Tibial nerve (tissue), 4 donors: Measurements from ENCODE around the gene BMP3. TPM values are rescaled to one million over a fixed set of nuclear protein-coding genes. Genes with fewer than 3 reads are reported as not detected.
"Not testable (repeated sequence)": the region's sequence is repeated elsewhere in the genome, so short reads cannot be mapped to it uniquely, and the experiment has no call there.

Source experiments
- DNase-seq, 2 donors: peaks; one replicate each; pipeline ENCODE4 v3.0.0-alpha.2; 2019; ENCODE audit warnings: low spot score in 2 of 2
- H3K27ac ChIP-seq, 4 donors: fragments of 200-600 bp; sonication (generic) in 3 of 4; one replicate each; pipeline ENCODE4 v1.5.1; 2017 to 2019; ENCODE audit warnings: mild to moderate bottlenecking in 1 of 4
- H3K27me3 ChIP-seq, 2 donors: fragments of 200-600 bp; sonication (generic) in 1 of 2; one replicate each; pipeline versions ENCODE4 v1.5.1 to v1.6.0; 2017 to 2019
- H3K36me3 ChIP-seq, 3 donors: fragments of 200-600 bp; sonication (generic); one replicate each; pipeline ENCODE4 v1.5.1; 2018 to 2019
- H3K4me1 ChIP-seq, 4 donors: fragments of 200-600 bp; sonication (generic) in 3 of 4; one replicate each; pipeline ENCODE4 v1.5.1; 2017 to 2019
- H3K4me3 ChIP-seq, 4 donors: fragments of 200-600 bp; sonication (generic) in 3 of 4; one replicate each; pipeline ENCODE4 v1.5.1; 2017 to 2019; ENCODE audit warnings: mild to moderate bottlenecking in 1 of 4, moderate library complexity in 1 of 4
- H3K9me3 ChIP-seq, 4 donors: fragments of 200-600 bp; sonication (generic) in 3 of 4; one replicate each; pipeline ENCODE4 v1.5.1; 2017 to 2019
- EP300 ChIP-seq, 2 donors: sonication (generic); formaldehyde crosslinking; IDR thresholded peaks; one replicate each; pipeline ENCODE4 v1.6.1; 2017; ENCODE audit warnings: antibody characterized with exemption in 2 of 2, mild to moderate bottlenecking in 1 of 2
- POLR2A ChIP-seq, 2 donors: fragments of 450-650 bp; IDR thresholded peaks; one replicate each; pipeline ENCODE4 v1.6.1; 2017; ENCODE audit warnings: antibody characterized with exemption in 2 of 2, mild to moderate bottlenecking in 2 of 2, moderate library complexity in 2 of 2
- WGBS, 2 donors: methylation state at CpG; one replicate each; pipeline ENCODE4 v1.1.5; 2018; 5-methylcytosine and 5-hydroxymethylcytosine counted together
- total RNA-seq, 4 donors: library from RNA; depleted of rRNA; stranded (reverse); fragments of >200 nt; gene quantifications; one replicate each; pipeline ENCODE4 v1.1.0, GENCODE V29; 2016
- TF ChIP-seq, protein P1 (sequence below), 5 experiments: fragments of 200-600 bp in 3 of 5; fragments of 450-650 bp in 2 of 5; sonication (generic) in 3 of 5; IDR thresholded peaks; one replicate each; pipeline ENCODE4 v1.5.1; 2016 to 2019; ENCODE audit warnings: antibody characterized with exemption in 5 of 5, mild to moderate bottlenecking in 3 of 5, moderate library complexity in 2 of 5

BMP3 gene
- total RNA-seq, 4 donors from 2014 or later: 17.4 to 55.3 (median 46.9) TPM

GRCh38 chr4:80999943-81000342, 30.6 kb upstream of the BMP3 start:
- 76 to 91% methylated on average over 3 of the region's 3 CpGs for WGBS, 2 donors
- TF ChIP-seq, protein P1, sequence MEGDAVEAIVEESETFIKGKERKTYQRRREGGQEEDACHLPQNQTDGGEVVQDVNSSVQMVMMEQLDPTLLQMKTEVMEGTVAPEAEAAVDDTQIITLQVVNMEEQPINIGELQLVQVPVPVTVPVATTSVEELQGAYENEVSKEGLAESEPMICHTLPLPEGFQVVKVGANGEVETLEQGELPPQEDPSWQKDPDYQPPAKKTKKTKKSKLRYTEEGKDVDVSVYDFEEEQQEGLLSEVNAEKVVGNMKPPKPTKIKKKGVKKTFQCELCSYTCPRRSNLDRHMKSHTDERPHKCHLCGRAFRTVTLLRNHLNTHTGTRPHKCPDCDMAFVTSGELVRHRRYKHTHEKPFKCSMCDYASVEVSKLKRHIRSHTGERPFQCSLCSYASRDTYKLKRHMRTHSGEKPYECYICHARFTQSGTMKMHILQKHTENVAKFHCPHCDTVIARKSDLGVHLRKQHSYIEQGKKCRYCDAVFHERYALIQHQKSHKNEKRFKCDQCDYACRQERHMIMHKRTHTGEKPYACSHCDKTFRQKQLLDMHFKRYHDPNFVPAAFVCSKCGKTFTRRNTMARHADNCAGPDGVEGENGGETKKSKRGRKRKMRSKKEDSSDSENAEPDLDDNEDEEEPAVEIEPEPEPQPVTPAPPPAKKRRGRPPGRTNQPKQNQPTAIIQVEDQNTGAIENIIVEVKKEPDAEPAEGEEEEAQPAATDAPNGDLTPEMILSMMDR (IDR thresholded peaks at IDR 0.05): no peak
- TF ChIP-seq POLR2A (IDR thresholded peaks at IDR 0.05) (no peak), EP300 (IDR thresholded peaks at IDR 0.05) (no peak)

DNA sequence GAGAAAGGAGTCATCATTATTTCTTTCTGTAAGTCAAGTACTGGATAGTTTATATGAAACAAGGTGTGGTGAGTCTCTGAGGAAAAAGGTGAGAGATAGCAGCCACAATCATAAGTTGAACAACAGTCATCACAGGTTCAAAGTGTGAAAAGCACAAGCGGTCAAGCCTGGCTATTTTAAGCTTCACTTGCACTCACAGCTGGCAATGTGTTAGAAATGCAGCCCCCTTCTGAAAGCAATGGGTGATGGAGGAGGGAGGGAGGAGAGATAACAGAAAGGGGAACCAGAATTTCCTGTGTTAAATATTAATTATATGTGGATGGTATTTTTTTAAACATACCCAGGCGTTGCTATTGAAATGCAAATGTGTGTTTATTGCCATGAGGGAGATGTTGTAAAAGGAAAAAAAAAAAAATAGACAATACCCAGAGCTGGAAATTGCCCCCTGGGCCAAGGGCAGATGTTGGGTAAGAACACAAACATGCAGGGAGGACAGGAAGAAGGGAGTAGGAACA, 26.9 kb upstream of the BMP3 start:
- Histone ChIP-seq H3K9me3 (no peaks in the 10 kb centered on the region), H3K27ac (no peak overlapping the region), H3K4me3 (no peak overlapping the region), H3K27me3 (no peaks in the 10 kb centered on the region), H3K36me3 (no peaks in the 10 kb centered on the region), H3K4me1 (no peaks in the 10 kb centered on the region)
- 28 to 45% methylated on average over 2 of the region's 2 CpGs for WGBS, 2 donors
- TF ChIP-seq EP300 (IDR thresholded peaks at IDR 0.05) (no peak), POLR2A (IDR thresholded peaks at IDR 0.05) (no peak)
- TF ChIP-seq, protein P1 (IDR thresholded peaks at IDR 0.05): no peak
- no peak for DNase-seq

More at GRCh38 chr4:80999943-81000342, 30.6 kb upstream of the BMP3 start:
- peaks cover 0 to 3% (median 0%) of the 10 kb centered on the region in 4 donors for H3K9me3 ChIP-seq
- no peaks in the 10 kb centered on the region for H3K36me3 ChIP-seq
- H3K27ac ChIP-seq: no peak overlapping the region
- no peak overlapping the region for H3K4me3 ChIP-seq
- H3K27me3 ChIP-seq: no peaks in the 10 kb centered on the region
- no peak for DNase-seq
- no peaks in the 10 kb centered on the region for H3K4me1 ChIP-seq

DNA sequence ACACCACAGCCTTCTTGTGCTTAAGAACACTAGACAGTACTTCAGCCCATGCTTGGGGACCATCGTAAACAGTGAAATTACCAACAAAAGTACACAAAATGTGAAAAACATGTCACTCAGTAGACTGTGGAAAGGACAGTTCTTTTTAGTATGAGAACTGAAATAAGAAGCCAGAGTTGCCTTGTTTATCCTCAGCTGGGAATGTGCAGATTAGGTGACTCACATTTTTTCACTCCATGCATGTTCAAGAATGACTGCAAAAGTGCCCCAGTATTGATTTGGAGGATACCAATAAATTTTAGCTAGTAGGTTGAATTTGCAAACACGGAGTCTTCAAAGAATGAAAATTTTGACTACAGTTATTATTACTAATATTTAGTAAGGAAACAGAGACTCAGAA, 23.1 kb upstream of the BMP3 start:
- H3K27me3 ChIP-seq: no peaks in the 10 kb centered on the region
- H3K27ac ChIP-seq: no peak overlapping the region
- H3K36me3 ChIP-seq: no peaks in the 10 kb centered on the region
- no peak for DNase-seq
- 92 to 93% methylated on average over 2 of the region's 2 CpGs for WGBS, 2 donors
- TF ChIP-seq POLR2A (IDR thresholded peaks at IDR 0.05): no peak
- H3K4me3 ChIP-seq: no peak overlapping the region
- no peaks in the 10 kb centered on the region for H3K4me1 ChIP-seq
- H3K9me3 ChIP-seq: no peaks in the 10 kb centered on the region

DNA sequence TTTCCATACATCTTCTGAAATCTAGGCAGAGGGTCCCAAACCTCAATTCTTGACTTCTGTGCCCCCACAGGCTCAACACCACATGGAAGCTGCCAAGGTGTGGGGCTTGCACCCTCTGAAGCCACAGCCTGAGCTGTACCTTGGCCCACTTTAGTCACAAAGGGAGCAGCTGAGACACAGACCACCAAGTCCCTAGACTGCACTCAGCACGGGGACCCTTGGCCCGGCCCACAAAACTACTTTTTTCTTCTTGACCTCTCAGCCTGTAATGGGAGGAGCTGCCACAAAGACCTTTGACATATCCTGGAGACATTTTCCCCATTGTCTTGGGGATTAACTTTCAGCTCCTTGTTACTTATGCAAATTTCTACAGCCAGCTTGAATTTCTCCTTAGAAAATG, 13.9 kb upstream of the BMP3 start:
- not testable (repeated sequence) for H3K36me3 ChIP-seq, H3K4me1 ChIP-seq, DNase-seq, H3K27me3 ChIP-seq, H3K27ac ChIP-seq, H3K9me3 ChIP-seq, H3K4me3 ChIP-seq
- WGBS, 2 donors: 66 to 79% methylated on average over 2 of the region's 2 CpGs

- no peak overlapping the region for H3K4me3 ChIP-seq
- H3K36me3 ChIP-seq: no peaks in the 10 kb centered on the region
- H3K9me3 ChIP-seq: no peaks in the 10 kb centered on the region
- H3K27ac ChIP-seq: no peak overlapping the region
- TF ChIP-seq EP300 (IDR thresholded peaks at IDR 0.05): no peak
- TF ChIP-seq, protein P1 (IDR thresholded peaks at IDR 0.05): no peak
- no peak for TF ChIP-seq POLR2A (IDR thresholded peaks at IDR 0.05)
- H3K27me3 ChIP-seq: no peaks in the 10 kb centered on the region
- 79 to 90% methylated on average over 1 of the region's 1 CpG for WGBS, 2 donors
- no peaks in the 10 kb centered on the region for H3K4me1 ChIP-seq
- DNase-seq: no peak
These were observed 11.5 kb upstream of the BMP3 start for GRCh38 chr4:81019006-81019405.

DNA sequence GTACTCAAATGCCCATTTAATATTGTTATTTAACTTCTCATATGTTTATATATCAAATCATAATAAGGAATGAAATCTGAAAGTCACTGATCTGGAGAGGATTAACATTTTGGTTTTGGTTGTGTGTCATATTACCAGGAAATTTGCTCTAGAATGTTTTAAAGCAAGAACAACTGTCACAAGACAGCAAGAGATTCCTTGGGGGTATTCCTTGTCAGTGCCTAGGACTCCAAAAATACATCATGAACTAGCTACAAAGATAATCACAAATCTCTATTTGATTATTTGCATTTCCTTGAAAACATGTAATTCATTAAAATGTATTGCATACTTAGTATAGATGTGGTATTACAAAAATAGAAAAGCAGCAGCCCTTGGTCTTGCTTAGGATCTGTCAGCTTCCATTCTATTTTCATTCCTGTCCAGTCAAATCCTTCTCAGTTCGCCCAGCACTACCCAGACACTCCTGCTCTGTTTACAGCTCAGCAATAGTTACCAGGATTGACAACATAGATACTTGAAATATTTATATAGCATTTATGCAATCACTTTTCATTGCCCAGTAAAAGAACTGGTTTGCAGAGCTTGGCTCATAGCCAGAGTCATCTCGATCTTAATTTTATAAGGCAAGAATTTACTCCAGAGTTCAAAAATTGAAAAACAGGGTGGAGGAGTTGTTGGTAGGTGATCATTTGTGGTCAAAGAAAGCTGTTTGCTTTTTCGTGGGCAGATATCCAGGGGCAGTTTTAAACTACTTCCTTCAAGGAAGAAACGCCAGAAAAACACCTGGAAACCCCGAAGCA, 9.2 kb upstream of the BMP3 start:
- H3K27ac ChIP-seq: no peak overlapping the region
- no peaks in the 10 kb centered on the region for H3K9me3 ChIP-seq
- peaks cover 0 to 5% of the 10 kb centered on the region in 2 donors for H3K27me3 ChIP-seq
- 31 to 36% methylated on average over 5 of the region's 5 CpGs for WGBS, 2 donors
- TF ChIP-seq POLR2A (IDR thresholded peaks at IDR 0.05): no peak
- TF ChIP-seq, protein P1 (IDR thresholded peaks at IDR 0.05): no peak
- no peak for TF ChIP-seq EP300 (IDR thresholded peaks at IDR 0.05)
- DNase-seq: no peak
- no peaks in the 10 kb centered on the region for H3K36me3 ChIP-seq
- no peak overlapping the region for H3K4me3 ChIP-seq
- no peaks in the 10 kb centered on the region for H3K4me1 ChIP-seq
